Measurements from ENCODE around the gene SMIM36.
"Not testable (repeated sequence)": the region's sequence is repeated elsewhere in the genome, so short reads cannot be mapped to it uniquely, and the experiment has no call there.

The SMIM36 gene

DNA sequence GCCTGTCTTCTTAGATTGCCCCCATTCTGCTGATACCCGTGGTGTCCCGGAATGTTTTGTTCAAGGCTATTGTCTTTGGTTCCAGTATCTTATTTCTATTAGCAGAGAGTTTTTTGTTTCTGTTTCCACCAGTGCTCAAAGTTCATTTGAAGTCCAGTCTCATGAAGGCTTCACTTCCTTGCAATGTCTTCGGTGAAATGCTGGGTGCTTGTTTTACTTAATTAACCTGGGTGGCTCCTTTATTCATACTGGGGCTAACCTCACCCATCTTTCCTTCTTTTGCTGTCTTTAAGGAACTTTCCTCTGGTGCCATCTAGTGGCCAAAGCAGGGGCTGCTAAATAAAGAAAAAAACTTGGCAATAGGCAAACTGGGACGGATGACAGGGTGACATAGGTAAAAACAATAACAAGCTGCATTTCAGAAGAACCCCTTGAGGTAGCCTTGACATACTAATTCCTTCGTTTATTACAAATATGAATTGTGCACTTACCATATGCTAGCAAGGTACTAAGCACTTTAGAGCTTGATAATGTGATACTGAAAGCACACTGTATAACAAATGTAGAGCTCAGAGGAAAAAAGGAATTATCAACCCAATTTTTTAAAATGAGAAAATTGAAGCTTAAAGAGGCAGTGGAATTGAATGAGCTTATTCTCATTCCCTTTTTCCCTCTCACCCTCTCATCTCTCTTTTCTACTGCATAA is 2.8 kb upstream of the SMIM36 start:
- no peak for TF ChIP-seq Cebpa-rat (IDR thresholded peaks at IDR 0.05)
- Histone ChIP-seq H3K4me2 (no peak overlapping the region), H3K4me3 (no peak overlapping the region), H4K20me1 (no peaks in the 10 kb centered on the region), H3K36me3 (no peaks in the 10 kb centered on the region), H3K27ac (no peak overlapping the region), H3K9ac (no peak overlapping the region), H3K4me1 (no peaks in the 10 kb centered on the region), H3K9me3 (no peaks in the 10 kb centered on the region), H3K27me3 (no peaks in the 10 kb centered on the region)

DNA sequence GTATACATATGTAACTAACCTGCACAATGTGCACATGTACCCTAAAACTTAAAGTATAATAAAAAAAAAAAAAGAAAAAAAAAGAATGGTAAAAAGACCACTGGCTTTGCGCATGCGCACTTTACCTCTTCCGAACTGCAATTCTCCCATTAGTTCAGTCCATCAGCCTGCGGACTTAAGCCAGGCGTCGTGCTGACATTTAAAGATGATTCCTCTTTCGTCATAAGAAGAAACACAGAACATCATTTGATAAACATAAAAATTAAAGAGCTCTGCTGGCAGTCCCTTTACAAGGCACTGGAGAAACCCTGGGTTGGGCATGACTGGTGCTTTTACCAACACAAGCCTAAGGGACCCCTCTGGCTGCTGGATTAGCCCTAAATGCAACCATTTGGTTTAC is 3.6 kb downstream of the SMIM36 start:
- H3K9me3 ChIP-seq, H3K4me3 ChIP-seq, H3K27ac ChIP-seq, H3K36me3 ChIP-seq, H3K4me2 ChIP-seq, H3K4me1 ChIP-seq, H3K27me3 ChIP-seq, H3K9ac ChIP-seq, H4K20me1 ChIP-seq: not testable (repeated sequence)

GRCh38 chr17:55501626-55502025 is 9.6 kb downstream of the SMIM36 start:
- not testable (repeated sequence) for H3K9me3 ChIP-seq, H3K4me1 ChIP-seq, H3K36me3 ChIP-seq, H3K4me3 ChIP-seq, H3K9ac ChIP-seq, H4K20me1 ChIP-seq, H3K27ac ChIP-seq, H3K27me3 ChIP-seq, H3K4me2 ChIP-seq

DNA sequence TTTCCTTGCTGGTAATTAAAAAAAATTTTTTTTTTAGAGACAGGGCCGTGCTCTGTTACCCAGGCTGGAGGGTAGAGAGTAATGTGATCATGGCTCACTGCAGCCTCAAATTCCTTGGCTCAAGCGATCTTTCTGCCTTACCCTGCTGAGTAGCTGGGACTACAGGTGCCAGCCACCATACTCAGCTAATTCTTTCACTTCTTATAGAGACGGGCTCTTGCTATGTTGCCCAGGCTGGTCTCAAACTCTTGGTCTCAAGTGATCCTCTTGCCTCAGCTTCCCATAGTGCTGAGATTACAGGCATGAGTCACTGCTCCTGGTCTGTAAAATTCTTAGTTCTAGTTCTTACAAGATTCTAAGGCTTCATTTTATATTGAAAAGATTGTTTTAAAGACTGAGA is 11.1 kb downstream of the SMIM36 start:
- no peak for TF ChIP-seq Cebpa-rat (IDR thresholded peaks at IDR 0.05)
- no peak overlapping the region for H3K9ac ChIP-seq
- no peak overlapping the region for H3K27ac ChIP-seq
- H3K4me2 ChIP-seq, result no peak overlapping the region
- H3K36me3 ChIP-seq, result no peaks in the 10 kb centered on the region
- H3K4me1 ChIP-seq, result no peaks in the 10 kb centered on the region
- H3K4me3 ChIP-seq, result no peak overlapping the region
- no peaks in the 10 kb centered on the region for H3K27me3 ChIP-seq
- H4K20me1 ChIP-seq, result no peaks in the 10 kb centered on the region
- no peaks in the 10 kb centered on the region for H3K9me3 ChIP-seq

DNA sequence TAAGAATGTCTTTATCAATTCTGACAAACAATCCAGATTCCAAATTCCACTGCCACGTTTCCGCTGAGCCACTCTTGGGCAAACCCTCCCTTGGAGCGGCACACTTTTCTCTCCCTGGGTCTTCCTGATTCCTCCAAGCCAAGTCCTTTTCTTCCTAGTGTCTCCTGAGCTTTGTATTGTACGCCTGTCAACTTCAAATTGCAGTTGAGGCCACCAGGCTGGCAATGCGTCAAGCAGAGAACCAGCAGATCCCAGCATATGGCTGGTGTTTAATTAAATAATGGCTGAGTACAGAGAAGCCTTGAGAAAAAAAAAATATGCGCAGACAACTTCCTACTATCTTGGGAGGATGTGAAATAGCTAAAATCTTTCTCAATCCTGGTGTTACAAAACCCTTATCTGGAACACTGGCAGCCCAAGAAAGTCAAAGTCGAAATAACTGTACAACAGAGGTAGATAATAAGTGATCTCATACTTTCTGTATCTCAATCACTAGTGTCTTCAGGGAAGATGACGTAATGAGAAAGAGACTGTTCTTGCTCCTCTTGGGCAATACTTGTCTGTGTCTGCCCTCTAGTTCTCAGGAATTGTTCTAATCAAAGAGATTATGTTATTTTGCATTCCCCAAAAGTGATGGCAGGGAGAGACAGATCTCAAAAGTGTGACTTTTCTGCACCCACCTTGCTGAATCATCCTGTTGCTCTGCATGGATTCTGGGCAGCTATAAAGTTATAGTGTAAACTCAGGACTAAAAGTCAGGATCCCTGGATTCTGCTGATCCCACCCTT is 15.0 kb downstream of the SMIM36 start:
- TF ChIP-seq Cebpa-rat (IDR thresholded peaks at IDR 0.05), result no peak
- Histone ChIP-seq H3K9ac (no peak overlapping the region), H3K27ac (no peak overlapping the region), H3K4me1 (no peaks in the 10 kb centered on the region), H4K20me1 (no peaks in the 10 kb centered on the region), H3K4me2 (no peak overlapping the region), H3K9me3 (no peaks in the 10 kb centered on the region), H3K4me3 (no peak overlapping the region), H3K27me3 (no peaks in the 10 kb centered on the region), H3K36me3 (no peaks in the 10 kb centered on the region)

DNA sequence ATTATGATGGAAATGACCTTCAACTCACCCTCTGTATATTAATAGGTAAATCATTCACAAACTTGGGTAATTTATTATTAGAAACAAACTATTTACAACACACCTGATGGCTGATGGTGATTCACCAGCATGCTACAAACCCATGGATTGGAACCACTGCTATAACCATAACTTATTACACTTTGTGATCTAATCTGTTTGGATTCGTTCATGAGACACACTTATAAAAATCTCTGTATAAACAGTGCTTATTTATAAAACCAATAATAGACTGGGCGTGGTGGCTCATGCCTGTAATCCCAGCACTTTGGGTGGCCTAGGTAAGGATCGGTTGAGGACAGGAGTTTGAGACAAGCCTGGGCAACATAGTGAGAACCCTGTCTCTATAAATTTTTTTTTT is 16.0 kb downstream of the SMIM36 start:
- TF ChIP-seq Cebpa-rat (IDR thresholded peaks at IDR 0.05), result no peak
- no peak overlapping the region for H3K4me2 ChIP-seq
- H3K4me1 ChIP-seq, result no peaks in the 10 kb centered on the region
- H3K27me3 ChIP-seq, result no peaks in the 10 kb centered on the region
- no peak overlapping the region for H3K27ac ChIP-seq
- no peaks in the 10 kb centered on the region for H3K9me3 ChIP-seq
- H4K20me1 ChIP-seq, result no peaks in the 10 kb centered on the region
- H3K9ac ChIP-seq, result no peak overlapping the region
- no peak overlapping the region for H3K4me3 ChIP-seq
- no peaks in the 10 kb centered on the region for H3K36me3 ChIP-seq

DNA sequence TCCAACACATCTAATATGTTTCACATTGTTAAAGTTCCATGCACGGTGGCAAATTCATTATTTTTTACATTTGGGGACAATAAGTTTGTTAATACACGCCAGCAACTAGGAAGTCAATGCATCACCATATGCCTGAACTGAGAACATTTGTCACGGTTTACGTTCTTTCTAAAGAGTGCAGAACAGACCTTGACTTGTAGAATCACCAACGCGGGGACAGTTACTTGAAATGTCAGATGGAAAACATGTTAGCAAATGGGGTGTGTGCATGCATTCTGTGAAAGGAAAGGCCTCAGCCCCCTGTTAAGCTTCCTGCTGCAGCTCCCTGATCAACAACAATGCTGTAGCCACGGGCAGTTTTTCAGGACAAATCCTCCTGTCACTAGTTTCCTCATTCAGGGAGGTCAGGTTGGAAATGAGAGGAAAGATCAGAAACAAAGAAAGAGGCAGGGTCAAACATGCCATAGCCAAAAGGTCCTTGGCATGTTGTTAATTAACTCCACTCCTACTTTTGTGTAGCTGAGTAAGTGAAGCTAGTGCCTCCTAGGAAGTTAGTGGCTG is 18.4 kb downstream of the SMIM36 start:
- H3K4me2 ChIP-seq, result no peak overlapping the region
- H3K9ac ChIP-seq, result no peak overlapping the region
- no peak overlapping the region for H3K27ac ChIP-seq
- no peaks in the 10 kb centered on the region for H4K20me1 ChIP-seq
- no peaks in the 10 kb centered on the region for H3K9me3 ChIP-seq
- H3K4me3 ChIP-seq, result no peak overlapping the region
- TF ChIP-seq Cebpa-rat (IDR thresholded peaks at IDR 0.05), result no peak
- no peaks in the 10 kb centered on the region for H3K27me3 ChIP-seq
- no peaks in the 10 kb centered on the region for H3K36me3 ChIP-seq
- no peaks in the 10 kb centered on the region for H3K4me1 ChIP-seq

- Histone ChIP-seq H3K27ac (no peak overlapping the region), H3K36me3 (no peaks in the 10 kb centered on the region)
Observed at GRCh38 chr17:55490376-55490775, 20.9 kb downstream of the SMIM36 start.

DNA sequence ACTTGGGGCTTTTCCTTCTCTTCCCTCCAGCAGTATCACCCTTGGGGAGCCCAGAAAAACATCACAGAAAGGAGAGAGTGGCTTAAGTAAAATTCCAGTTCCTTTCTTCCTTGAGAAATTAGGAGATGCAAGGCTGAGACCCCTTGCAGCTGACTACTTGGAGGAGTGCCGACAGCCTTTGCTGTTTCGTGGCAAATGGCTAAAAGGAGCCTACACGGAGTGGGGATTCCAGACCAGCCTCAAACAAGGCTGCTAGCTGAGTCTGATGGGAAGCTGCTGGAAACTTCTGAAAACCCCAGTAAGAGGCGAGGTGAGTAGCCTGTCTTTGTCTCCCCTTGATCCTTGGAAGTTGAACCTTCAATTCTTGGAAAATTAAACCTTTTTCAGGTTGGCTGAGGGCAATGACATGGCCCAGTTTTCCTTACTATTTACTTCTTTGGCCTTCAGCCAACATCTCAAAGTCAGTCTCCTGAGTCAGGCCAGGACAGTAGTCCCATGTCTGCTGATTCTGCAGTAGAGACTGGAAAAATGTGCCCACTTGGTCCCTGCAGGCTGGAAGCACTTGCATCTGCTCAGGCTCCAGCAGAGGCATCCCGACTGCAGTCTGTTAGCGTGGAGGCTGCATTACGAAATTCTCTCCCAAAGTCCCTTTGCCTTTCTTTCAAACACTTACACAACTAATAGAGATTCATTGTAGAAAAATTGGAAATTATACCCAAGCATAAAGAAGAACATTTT is 23.4 kb downstream of the SMIM36 start:
- TF ChIP-seq Cebpa-rat (IDR thresholded peaks at IDR 0.05), result no peak

More at GRCh38 chr17:55490376-55490775, 20.9 kb downstream of the SMIM36 start:
- Histone ChIP-seq H3K9me3 (no peaks in the 10 kb centered on the region), H3K27me3 (no peaks in the 10 kb centered on the region), H4K20me1 (no peaks in the 10 kb centered on the region), H3K4me2 (no peak overlapping the region), H3K9ac (no peak overlapping the region), H3K4me3 (no peak overlapping the region), H3K4me1 (no peaks in the 10 kb centered on the region)
- no peak for TF ChIP-seq Cebpa-rat (IDR thresholded peaks at IDR 0.05)

GRCh38 chr17:55484575-55484974 is 26.7 kb downstream of the SMIM36 start:
- Histone ChIP-seq H3K9ac (no peak overlapping the region), H3K36me3 (no peaks in the 10 kb centered on the region), H3K4me2 (no peak overlapping the region), H3K4me3 (no peak overlapping the region), H3K9me3 (no peaks in the 10 kb centered on the region), H3K4me1 (peaks cover 32% of the 10 kb centered on the region), H3K27me3 (no peaks in the 10 kb centered on the region), H3K27ac (no peak overlapping the region), H4K20me1 (no peaks in the 10 kb centered on the region)
- no peak for TF ChIP-seq Cebpa-rat (IDR thresholded peaks at IDR 0.05)

More for the DNA sequence above, 23.4 kb downstream of the SMIM36 start:
- H3K4me3 ChIP-seq, result no peak overlapping the region
- no peaks in the 10 kb centered on the region for H4K20me1 ChIP-seq
- no peaks in the 10 kb centered on the region for H3K9me3 ChIP-seq
- H3K36me3 ChIP-seq, result no peaks in the 10 kb centered on the region
- H3K4me1 ChIP-seq, result peaks cover 2% of the 10 kb centered on the region; the same call in 1 of the 2 replicates
- H3K9ac ChIP-seq, result no peak overlapping the region
- no peak overlapping the region for H3K27ac ChIP-seq
- H3K27me3 ChIP-seq, result no peaks in the 10 kb centered on the region
- H3K4me2 ChIP-seq, result no peak overlapping the region

Data from BLaER1 (cell line).